NCI-H128 (cell line): ENCODE results near the gene FUT8.
"Not testable (repeated sequence)": the region's sequence is repeated elsewhere in the genome, so short reads cannot be mapped to it uniquely, and the experiment has no call there.

Experiments
- DNase-seq: peaks from one replicate; lab custom pipeline; 2025; ENCODE audit not compliant: unreplicated experiment; lab: John Stamatoyannopoulos, UW

The FUT8 gene

GRCh38 chr14:65449647-65450046 is 37.1 kb downstream of the FUT8 start:
- DNase-seq = no peak

DNA sequence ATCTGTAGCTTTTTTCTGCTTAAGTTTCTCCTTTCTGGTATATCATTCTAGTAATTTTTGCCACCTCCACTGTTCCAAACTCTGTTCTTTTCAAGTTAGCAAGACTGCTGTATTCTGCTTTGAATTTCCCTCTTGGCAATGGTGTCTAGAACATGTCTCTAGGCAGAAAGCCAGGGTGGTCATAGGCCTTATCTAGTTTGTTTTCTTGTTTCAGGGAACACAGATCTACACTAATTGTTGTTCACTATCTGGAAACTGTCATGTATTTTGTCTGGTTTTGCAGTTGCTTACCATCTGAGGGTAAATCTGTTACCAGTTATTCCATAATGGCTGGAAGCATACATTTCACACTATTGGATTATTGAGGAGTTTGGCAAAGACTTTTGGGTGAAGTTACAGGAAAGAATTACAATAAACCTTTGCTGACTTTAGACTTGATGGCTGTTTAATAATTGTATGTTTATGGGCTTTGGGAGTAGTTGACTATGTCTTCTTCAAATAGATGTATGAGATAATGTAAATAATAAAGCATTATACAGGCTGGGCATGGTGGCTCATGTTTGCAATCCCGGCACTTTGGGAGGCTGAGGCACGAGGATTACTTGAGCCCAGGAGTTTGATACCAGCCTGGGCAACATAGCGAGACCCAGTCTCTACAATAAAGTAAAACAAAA is 41.4 kb downstream of the FUT8 start:
- no peak for DNase-seq

DNA sequence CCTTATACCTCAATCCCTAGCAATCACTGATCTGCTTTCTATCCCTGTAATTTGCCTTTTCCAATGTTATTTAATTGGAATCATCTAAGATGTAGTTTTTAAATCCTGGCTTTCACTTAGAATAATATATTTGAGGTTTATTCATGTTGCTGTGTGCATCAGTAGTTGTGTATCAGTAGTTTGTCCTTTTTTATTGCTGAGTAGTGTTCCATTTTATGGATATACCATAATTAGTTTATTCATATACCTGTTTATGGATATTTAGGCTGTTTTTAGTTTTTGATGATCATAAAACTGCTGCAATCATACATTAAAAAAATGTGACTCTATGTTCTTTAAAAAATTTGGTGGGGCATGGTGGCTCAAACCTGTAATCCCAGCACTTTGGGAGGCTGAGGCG is 43.7 kb downstream of the FUT8 start:
- DNase-seq = no peak

DNA sequence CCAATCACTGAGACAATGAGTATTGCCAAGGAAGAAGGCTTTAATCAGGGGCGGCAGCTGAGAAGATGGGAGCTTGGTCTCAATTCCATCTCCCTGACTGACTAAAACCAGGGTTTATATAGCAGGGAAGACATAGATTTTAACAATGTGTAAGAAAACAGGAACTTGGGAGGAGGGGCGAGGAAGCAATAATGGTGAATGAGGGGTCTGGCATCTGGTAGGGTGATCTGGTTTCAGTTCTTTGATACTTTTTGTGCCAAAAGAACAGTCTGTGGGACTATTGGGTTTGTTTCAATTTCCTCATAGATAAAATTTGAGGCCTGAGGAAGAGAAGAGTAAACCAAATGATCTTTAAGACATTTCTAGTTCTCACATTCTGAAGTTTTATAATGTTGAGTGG is 49.2 kb downstream of the FUT8 start:
- DNase-seq = no peak

DNA sequence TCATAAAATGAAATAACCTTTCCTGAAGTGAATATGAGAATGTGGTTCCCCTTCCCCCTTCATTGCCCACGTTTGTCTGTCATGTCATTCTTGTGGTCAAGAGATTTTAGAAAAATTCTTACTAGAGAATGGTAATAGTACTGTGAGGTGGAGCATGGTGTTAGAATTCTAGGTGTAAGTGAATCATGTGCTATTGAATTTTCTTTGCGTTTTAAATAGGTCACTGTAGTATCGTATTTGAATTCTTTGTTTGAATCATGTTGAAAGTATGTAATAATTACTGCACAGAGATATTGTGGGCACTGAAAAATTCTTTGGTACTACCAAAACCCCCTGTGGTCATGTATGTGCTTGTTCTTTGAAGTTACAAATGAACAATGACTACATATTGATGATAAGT is 49.9 kb downstream of the FUT8 start:
- no peak for DNase-seq

GRCh38 chr14:65465584-65465983 is 53.1 kb downstream of the FUT8 start:
- DNase-seq = no peak

DNA sequence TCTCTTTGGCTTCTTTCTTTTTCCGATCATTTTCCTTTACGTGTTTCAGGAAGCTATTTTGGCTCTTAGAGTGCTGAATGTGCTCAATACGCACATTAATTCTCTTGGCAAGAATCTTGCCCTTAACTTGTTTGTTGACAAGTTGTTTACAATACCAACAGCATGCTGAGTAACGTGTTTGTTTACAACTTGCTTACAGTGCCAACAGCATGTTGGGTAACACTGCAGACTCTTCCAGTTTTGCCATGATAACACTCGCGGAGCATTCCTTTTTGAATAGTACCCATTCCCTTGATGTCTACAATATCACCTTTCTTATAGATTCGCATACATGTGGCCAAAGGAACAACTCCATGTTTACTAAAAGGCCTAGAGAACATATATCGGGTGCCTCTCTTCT is 55.4 kb downstream of the FUT8 start:
- DNase-seq = not testable (repeated sequence)

DNA sequence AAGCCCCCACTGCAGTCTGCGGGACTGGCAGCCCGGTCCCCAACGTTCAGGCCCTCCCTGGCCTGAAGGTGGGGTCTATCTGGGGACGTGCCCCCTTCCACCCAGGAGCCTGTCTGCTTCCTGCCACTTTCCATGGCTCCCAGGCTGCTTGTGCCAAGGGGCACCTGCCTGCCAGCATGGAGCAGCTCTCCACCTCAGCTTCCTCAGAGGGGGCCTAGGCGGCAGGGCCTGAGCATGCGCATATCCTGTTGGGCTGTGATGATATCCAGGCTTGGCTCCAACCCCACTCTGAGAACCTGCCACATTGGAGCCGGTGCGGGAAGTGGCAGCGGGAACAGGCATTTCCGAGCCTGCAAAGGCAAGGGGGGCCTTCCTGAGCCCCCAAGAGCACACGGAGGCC is 57.4 kb downstream of the FUT8 start:
- DNase-seq = no peak

DNA sequence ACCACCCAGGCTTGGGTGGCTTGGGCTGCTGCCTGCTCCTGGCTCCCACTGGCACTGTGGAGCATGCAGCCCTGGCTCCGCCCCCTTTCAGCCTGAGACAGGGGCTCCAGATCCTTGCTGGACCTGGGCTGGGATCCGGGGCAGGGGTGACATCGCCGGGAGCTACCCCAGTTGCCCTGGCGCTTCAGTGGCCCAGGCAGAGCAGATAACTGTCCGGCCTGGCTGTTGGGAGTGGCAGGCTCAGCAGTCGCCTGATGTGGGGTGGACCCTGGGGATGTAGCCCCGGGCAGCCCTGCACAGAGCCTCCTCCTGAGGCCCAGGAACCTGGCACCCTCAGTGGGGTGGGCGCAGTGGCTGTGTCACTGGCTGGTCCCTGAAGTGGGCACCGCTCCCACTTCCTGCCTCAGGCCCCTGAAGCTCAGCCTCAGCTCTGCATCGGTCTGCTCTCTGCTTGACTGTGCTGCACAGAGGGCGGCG is 57.9 kb downstream of the FUT8 start:
- no peak for DNase-seq

- DNase-seq = no peak
Measured at GRCh38 chr14:65471038-65471878, 58.7 kb downstream of the FUT8 start.

DNA sequence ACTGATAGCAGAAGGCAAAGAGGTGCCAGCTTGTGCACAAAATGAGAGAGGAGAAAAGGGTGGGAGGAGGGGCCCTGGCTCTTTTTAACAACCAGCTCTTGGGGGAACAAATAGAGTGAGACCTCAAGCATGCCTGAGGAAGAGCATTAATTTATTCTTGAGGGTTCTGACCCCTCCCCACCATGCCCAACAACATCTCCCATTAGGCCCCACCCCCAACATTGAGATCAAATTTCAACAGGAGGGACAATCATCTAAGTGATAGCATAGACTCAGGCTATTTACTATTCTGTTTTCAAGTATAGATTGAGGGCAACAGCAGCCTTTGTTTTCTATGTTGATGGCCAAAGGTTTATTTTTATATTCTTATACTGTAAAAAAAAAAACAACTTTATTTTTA is 59.7 kb downstream of the FUT8 start:
- peak; percentile 44 for DNase-seq

GRCh38 chr14:65476273-65476941 is 63.9 kb downstream of the FUT8 start:
- no peak for DNase-seq

DNA sequence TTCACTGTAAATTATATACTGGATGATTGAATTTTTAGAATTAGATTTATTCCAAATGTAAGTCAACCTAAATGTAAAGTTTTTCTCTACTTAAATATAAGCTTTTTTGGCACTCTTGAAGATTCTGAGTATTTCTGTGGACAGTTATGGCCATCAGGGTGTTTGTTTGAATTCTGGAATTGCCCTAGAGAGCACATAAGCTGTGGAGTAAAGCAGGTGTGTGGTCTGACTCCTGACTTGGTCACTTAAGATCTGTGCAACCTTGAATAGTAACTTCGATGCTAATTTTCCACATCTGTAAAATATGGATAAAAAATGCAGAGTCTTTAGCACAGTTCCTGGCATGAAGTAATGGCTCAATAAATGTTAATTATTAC is 64.4 kb downstream of the FUT8 start:
- DNase-seq = no peak

GRCh38 chr14:65478017-65478416 is 65.5 kb downstream of the FUT8 start:
- DNase-seq = no peak

GRCh38 chr14:65478596-65478995 is 66.1 kb downstream of the FUT8 start:
- DNase-seq = no peak

DNA sequence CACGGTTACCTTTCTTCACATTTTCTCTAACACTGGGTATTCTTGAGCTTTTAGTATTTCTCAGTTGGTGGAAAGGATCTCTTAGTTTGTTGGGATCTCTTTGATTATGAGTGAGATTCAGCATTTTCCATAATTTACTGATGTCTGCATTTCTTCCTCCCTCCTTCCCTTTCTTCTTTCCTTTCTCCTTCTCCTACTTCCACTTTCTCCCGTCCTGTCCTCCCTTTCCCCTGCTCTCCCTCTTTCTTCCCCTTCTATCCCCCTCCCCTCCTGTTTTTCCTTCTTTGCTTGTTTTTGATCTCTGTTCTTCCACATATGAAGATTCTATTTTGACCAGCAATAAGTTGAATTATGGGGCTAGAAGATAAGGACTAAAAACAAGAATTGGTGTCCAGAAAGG is 66.9 kb downstream of the FUT8 start:
- DNase-seq = no peak

DNA sequence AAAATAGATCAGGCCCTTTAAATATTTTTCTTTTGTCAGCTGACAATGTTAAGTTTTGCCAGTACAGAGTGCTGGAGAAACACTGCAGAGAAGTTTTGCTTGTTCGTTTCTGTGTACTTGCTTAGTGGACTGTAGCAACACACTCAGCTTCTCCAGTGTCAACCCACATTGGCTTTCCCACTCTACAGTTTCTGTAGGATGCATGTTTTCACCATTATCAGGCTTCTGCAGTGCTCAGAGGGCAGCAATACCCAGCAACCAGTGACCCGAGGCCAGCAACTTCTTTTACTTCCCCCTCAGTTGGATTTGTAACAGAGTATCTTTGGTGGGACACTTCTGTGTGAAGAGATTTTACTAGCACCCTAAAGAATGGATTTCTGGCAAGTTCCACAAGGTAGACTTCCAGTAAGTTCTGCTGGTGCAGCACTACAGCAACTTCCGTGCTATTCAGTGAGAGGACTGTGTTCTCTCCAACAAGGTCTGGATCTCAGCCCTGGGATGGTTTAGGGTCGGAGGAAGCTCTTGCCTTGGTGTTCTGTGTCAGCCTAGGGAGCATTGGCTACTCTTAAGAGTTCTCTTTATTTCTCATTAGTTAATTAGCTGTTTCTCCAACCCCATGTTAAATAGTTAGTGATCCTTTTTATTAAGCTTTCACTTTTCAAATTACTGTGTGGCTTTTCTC is 70.4 kb downstream of the FUT8 start:
- DNase-seq = no peak

- DNase-seq = no peak
Measured at GRCh38 chr14:65483647-65484046, 71.1 kb downstream of the FUT8 start.

- no peak for DNase-seq
Measured at GRCh38 chr14:65485516-65485915, 73.0 kb downstream of the FUT8 start.

GRCh38 chr14:65486863-65487262 is 74.3 kb downstream of the FUT8 start:
- DNase-seq = no peak

- no peak for DNase-seq
Measured at GRCh38 chr14:65487783-65488494, 75.4 kb downstream of the FUT8 start.
